AG04449 (cell line): ENCODE data around the gene CDHR4.

Experiments used
- CTCF ChIA-PET: fragments of 350-600 bp; formaldehyde crosslinking; extraction: SDS; loops from one replicate; lab custom pipeline; 2021; ENCODE audit warnings: antibody characterized with exemption; lab: Yijun Ruan, JAX
- POLR2A ChIA-PET: fragments of 400-600, 350-600 bp; formaldehyde crosslinking; extraction: SDS; loops from one replicate; lab custom pipeline; 2020; ENCODE audit warnings: antibody characterized with exemption, inconsistent platforms; lab: Yijun Ruan, JAX
- DNase-seq: peaks from one replicate; pipeline ENCODE4 v3.0.0-alpha.2; 2010; ENCODE audit warnings: low read depth, low spot score
- H3K4me3 ChIP-seq: 2 replicates; pipeline ENCODE4 v1.5.1; 2011; ENCODE audit warnings: low read depth, mild to moderate bottlenecking, control low read depth, low read length
- CTCF ChIP-seq: IDR thresholded peaks from one replicate; pipeline ENCODE4 v1.5.1; 2011; ENCODE audit warnings: mild to moderate bottlenecking, moderate library complexity, low read length, control low read depth, inconsistent platforms; ENCODE audit not compliant: insufficient read depth; ENCODE audit errors: missing control alignments

The CDHR4 gene

DNA sequence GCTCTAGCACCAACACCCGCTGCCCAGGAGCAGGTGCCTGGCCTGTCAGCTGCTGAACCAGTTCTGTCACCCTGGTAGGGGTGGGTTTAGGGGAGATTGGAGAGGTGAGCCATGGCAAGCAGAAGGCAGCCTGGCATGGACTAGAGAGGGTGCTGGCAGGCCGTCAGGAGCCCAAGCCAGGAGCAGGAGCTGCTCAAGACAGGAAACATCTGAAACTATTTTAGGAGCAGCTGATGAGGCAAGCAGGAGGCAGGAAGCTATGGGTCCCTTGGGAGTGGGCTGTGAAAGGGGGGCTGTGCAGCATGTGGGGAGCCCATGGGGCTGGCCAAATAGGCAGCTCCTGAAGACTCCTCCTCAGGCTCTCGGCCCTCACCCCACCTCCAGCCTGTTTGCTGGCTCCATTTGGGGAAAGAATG, 5.7 kb upstream of the CDHR4 start:
- CTCF ChIA-PET = interaction anchor here (0.9 to 12.8 kb wide), 8 partner anchors 7 to 103 kb away, joined by 3 to 507 read pairs (median 6); partner anchors contain the start of genes IP6K1 and UBA7
- no peak for TF ChIP-seq CTCF
- H3K4me3 ChIP-seq = peak overlapping the region; percentile 29; the same call in 1 of the 2 replicates
- POLR2A ChIA-PET = interaction anchor here (1.1 to 1.2 kb wide), 3 partner anchors 14 to 34 kb away, joined by 3 to 4 read pairs (median 3); partner anchors contain the start of gene IP6K1
- peak; percentile 80 for DNase-seq

GRCh38 chr3:49804141-49805041, 4.7 kb upstream of the CDHR4 start:
- CTCF ChIA-PET = interaction anchor here (0.9 to 12.8 kb wide), 8 partner anchors 8 to 104 kb away, joined by 3 to 507 read pairs (median 12); partner anchors contain the start of genes IP6K1 and UBA7
- H3K4me3 ChIP-seq = peak overlapping the region; percentile 87

GRCh38 chr3:49803465-49804140, 3.9 kb upstream of the CDHR4 start:
- DNase-seq = no peak
- ChIA-PET CTCF (interaction anchor here (0.7 to 12.8 kb wide), 29 partner anchors 9 to 388 kb away, joined by 3 to 507 read pairs (median 6); partner anchors contain the start of genes GMPPB, GNAT1, IP6K1 and MON1A), POLR2A (interaction anchor here (0.6 to 2.1 kb wide), 8 partner anchors 9 to 353 kb away, joined by 3 to 8 read pairs (median 4); partner anchors contain the start of genes IP6K1, MON1A and RBM6)
- H3K4me3 ChIP-seq = peak overlapping the region; percentile 87
- peak; percentile 13 for TF ChIP-seq CTCF

More at GRCh38 chr3:49804141-49805041, 4.7 kb upstream of the CDHR4 start:
- no peak for TF ChIP-seq CTCF
- no peak for DNase-seq
- POLR2A ChIA-PET = interaction anchor here (1.1 to 2.1 kb wide), 4 partner anchors 9 to 18 kb away, joined by 3 to 8 read pairs (median 4); partner anchors contain the start of gene IP6K1

GRCh38 chr3:49802719-49803464, 3.2 kb upstream of the CDHR4 start, which contains the start of gene INKA1:
Gene INKA1, plus strand, starts transcription at chr3:49803261. Its CDS starts 132 bp downstream, at chr3:49803393.
- DNase-seq = no peak

More at GRCh38 chr3:49802719-49803464, 3.2 kb upstream of the CDHR4 start, which contains the start of gene INKA1:
- peak within 1 kb of the TSS; percentile 87 for H3K4me3 ChIP-seq
- CTCF ChIA-PET = interaction anchor here (0.7 to 12.8 kb wide), 33 partner anchors 9 to 389 kb away, joined by 3 to 507 read pairs (median 6); partner anchors contain the start of genes GMPPB, GNAT1, IP6K1 and MON1A
- peak; percentile 96 for TF ChIP-seq CTCF
- POLR2A ChIA-PET = interaction anchor here (0.6 to 2.1 kb wide), 10 partner anchors 10 to 361 kb away, joined by 3 to 8 read pairs (median 4); partner anchors contain the start of genes IP6K1, MON1A and RBM6
